ENCODE data around the gene ZNF462. TPM values are rescaled to one million over a fixed set of nuclear protein-coding genes. Genes with fewer than 3 reads are reported as not detected.
A peak's percentile ranks its signal among the peaks of the same experiment; 100 is the strongest.

The ZNF462 gene
- total RNA-seq, 2 donors from 2014 or later: 28.9 to 29.3 TPM

DNA sequence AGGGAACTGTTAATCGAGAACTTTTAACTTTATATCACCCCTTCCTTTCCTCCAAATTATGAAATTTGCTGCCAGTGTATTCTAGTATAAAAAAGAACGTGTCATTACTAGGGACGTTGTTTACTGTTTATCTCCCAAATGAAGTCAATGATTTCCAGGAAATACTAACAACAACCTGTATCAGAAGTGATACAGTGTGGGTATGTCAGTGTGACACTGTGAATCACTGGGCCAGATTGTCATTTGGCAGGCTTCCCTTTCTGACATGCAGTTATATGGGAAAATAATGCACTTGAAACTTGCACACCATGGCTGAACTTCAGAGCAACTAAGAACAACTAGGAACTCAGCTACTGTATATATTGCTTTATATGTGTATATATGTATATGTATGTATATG lies 12.6 kb downstream of the ZNF462 start:
- Histone ChIP-seq H3K4me1 (no peaks in the 10 kb centered on the region), H3K27me3 (no peaks in the 10 kb centered on the region), H3K9me3 (no peaks in the 10 kb centered on the region), H3K27ac (no peak overlapping the region), H3K36me3 (no peaks in the 10 kb centered on the region), H3K4me3 (no peak overlapping the region), H3K9ac (ENCODE audit: low read depth in 2 of 2, low read length in 2 of 2) (no peak overlapping the region)
- DNase-seq: no peak
- TF ChIP-seq, protein P1, sequence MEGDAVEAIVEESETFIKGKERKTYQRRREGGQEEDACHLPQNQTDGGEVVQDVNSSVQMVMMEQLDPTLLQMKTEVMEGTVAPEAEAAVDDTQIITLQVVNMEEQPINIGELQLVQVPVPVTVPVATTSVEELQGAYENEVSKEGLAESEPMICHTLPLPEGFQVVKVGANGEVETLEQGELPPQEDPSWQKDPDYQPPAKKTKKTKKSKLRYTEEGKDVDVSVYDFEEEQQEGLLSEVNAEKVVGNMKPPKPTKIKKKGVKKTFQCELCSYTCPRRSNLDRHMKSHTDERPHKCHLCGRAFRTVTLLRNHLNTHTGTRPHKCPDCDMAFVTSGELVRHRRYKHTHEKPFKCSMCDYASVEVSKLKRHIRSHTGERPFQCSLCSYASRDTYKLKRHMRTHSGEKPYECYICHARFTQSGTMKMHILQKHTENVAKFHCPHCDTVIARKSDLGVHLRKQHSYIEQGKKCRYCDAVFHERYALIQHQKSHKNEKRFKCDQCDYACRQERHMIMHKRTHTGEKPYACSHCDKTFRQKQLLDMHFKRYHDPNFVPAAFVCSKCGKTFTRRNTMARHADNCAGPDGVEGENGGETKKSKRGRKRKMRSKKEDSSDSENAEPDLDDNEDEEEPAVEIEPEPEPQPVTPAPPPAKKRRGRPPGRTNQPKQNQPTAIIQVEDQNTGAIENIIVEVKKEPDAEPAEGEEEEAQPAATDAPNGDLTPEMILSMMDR (IDR thresholded peaks at IDR 0.05): no peak
- intact Hi-C loops (cut with DNase I): no loop called here

DNA sequence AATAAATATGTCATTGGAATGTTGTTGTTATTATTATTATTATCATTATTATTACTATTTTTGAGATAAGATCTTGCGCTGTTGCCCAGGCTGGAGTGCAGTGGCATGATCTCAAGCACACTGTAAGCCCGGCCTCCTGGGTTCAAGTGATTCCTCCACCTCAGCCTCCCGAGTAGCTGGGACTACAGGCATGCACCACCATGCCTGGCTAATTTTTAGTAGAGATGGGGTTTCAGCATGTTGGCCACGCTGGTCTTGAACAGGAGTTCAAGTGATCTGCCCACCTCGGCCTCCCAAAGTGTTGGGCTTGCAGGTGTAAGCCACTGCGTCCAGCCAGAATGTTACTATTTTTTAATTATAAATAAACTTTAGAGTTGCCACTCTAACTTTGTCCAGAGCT lies 14.4 kb downstream of the ZNF462 start:
- no peaks in the 10 kb centered on the region for H3K27me3 ChIP-seq
- H3K27ac ChIP-seq: no peak overlapping the region
- no peak for DNase-seq
- no peaks in the 10 kb centered on the region for H3K9me3 ChIP-seq
- no peaks in the 10 kb centered on the region for H3K4me1 ChIP-seq
- H3K36me3 ChIP-seq: no peaks in the 10 kb centered on the region
- no peak overlapping the region for H3K9ac ChIP-seq (ENCODE audit: low read depth in 2 of 2, low read length in 2 of 2)
- TF ChIP-seq, protein P1 (IDR thresholded peaks at IDR 0.05): no peak
- intact Hi-C loops (cut with DNase I): no loop called here
- no peak overlapping the region for H3K4me3 ChIP-seq

DNA sequence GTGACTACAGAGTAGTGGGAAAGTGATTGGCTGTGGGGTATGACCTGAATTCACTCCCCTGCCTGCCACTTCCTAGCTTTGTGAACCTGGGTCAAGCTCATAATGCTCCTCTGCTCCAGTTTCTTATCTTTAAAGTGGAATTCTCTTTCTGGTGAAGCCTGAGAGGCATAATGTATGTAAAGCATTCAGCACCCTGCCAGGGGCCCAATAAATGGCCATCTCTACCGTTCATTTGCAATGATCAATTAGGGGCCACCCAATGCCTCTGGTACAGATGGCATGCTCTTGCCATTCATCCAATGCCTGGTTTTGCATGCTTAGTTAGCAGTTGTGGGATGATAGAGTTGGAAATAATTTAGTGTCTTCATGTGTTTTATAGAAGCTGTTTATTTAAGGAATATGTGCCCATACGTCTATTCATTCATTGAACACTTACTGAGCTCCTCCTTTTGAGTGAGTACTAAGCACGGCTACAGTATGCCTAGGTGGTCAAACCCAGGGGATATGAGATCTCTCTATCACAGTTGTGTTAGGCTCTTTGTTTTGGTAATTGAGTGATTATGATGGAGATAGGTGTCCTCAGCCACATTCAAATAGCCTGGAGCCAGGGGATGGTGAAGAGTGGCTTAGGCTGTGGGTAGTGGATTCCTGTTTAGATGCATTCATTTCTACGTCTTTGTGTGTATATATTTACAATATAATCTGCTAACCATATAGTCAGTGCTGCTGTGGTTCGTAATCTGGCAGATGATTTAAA lies 15.3 kb downstream of the ZNF462 start:
- no peak for DNase-seq
- Histone ChIP-seq H3K9ac (ENCODE audit: low read depth in 2 of 2, low read length in 2 of 2) (no peak overlapping the region), H3K4me3 (no peak overlapping the region), H3K27ac (peak overlapping the region; percentile 37), H3K4me1 (no peaks in the 10 kb centered on the region), H3K36me3 (no peaks in the 10 kb centered on the region), H3K9me3 (no peaks in the 10 kb centered on the region), H3K27me3 (no peaks in the 10 kb centered on the region)
- TF ChIP-seq, protein P1 (IDR thresholded peaks at IDR 0.05): no peak
- intact Hi-C loops (cut with DNase I): no loop called here

DNA sequence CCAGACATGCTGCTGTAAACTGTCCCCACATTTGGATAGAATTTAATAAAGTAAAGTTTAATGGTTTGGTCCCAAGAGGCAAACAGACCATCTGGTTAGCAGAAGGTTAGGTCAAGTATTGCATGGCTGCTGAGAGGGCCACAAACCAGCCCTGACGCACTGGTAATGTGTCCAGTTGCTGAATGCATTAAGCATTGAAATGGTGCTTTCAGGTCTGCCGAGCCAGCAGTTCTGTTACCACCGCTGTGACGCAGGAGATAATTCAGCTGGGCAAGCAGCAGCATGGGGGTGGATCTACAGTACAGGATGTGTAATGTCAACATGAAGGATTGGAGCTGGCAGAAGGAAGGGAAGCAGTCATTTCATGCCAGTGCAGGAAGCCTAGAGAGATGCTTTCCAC lies 16.0 kb downstream of the ZNF462 start:
- no peak overlapping the region for H3K4me3 ChIP-seq
- no peaks in the 10 kb centered on the region for H3K9me3 ChIP-seq
- no peaks in the 10 kb centered on the region for H3K27me3 ChIP-seq
- DNase-seq: peak; percentile 67
- intact Hi-C loops (cut with DNase I): no loop called here
- TF ChIP-seq, protein P1 (IDR thresholded peaks at IDR 0.05): no peak
- H3K27ac ChIP-seq: peak overlapping the region; percentile 37
- no peaks in the 10 kb centered on the region for H3K4me1 ChIP-seq
- no peaks in the 10 kb centered on the region for H3K36me3 ChIP-seq
- H3K9ac ChIP-seq (ENCODE audit: low read depth in 2 of 2, low read length in 2 of 2): no peak overlapping the region

DNA sequence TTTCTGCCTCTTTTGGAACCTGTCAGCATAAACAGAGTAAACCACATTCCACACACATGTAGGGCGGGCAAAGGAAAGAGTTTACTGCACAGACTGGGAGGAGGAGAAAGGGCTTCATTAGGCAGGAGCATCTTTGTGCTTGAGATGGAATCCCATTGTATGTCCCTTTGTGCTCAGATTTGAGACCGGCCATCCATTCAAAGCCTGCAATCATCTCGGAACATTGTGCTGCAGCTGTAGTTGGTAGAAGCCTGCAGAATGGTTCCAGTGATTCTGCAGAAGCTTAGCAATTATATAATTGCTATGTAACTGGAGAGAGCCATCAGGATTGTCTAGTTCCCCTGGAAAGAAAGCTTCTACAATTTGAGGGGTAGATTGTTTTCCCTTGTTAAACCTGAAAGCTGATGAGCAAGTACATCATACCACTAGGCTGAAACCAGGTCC lies 16.5 kb downstream of the ZNF462 start:
- H3K9me3 ChIP-seq: no peaks in the 10 kb centered on the region
- no peak for DNase-seq
- no peak overlapping the region for H3K27ac ChIP-seq
- TF ChIP-seq, protein P1 (IDR thresholded peaks at IDR 0.05): no peak
- H3K9ac ChIP-seq (ENCODE audit: low read depth in 2 of 2, low read length in 2 of 2): no peak overlapping the region
- H3K36me3 ChIP-seq: no peaks in the 10 kb centered on the region
- intact Hi-C loops (cut with DNase I): no loop called here
- H3K27me3 ChIP-seq: no peaks in the 10 kb centered on the region
- no peak overlapping the region for H3K4me3 ChIP-seq
- H3K4me1 ChIP-seq: no peaks in the 10 kb centered on the region

Measured in colonic mucosa (tissue), 4 donors.